Mammary epithelial cell (primary cell): ENCODE results near the gene DACT2.

Experiments
- CTCF ChIP-seq, 2 donors: IDR thresholded peaks in 1 of 2; conservative IDR thresholded peaks in 1 of 2; 2 replicates each; pipeline ENCODE4 v1.5.1; 2011 to 2012; ENCODE audit warnings: inconsistent platforms in 2 of 2, low read length in 2 of 2, mild to moderate bottlenecking in 2 of 2, control low read depth in 1 of 2, low read depth in 1 of 2; ENCODE audit not compliant: insufficient read depth in 1 of 2; ENCODE audit errors: extremely low read depth in 1 of 2
- EZH2 ChIP-seq: IDR thresholded peaks from 2 replicates; pipeline ENCODE4 v1.6.1; 2012; ENCODE audit warnings: low read length, inconsistent platforms, borderline replicate concordance

GRCh38 chr6:168326294-168327261 is 7.0 kb upstream of the DACT2 start:
- TF ChIP-seq CTCF (conservative IDR thresholded peaks at IDR 0.05 in 1 of 2, IDR thresholded peaks at IDR 0.05 in 1 of 2; ENCODE audit: extremely low read depth in 1 of 2, insufficient read depth in 1 of 2, low read depth in 1 of 2, low read length in 2 of 2) (no peak), EZH2 (no peak)
